ENCODE data around the gene IFTAP. TPM values are rescaled to one million over a fixed set of nuclear protein-coding genes. Genes with fewer than 3 reads are reported as not detected.

The IFTAP gene
- total RNA-seq, 1 donor from 2014 or later = 13.0 TPM

DNA sequence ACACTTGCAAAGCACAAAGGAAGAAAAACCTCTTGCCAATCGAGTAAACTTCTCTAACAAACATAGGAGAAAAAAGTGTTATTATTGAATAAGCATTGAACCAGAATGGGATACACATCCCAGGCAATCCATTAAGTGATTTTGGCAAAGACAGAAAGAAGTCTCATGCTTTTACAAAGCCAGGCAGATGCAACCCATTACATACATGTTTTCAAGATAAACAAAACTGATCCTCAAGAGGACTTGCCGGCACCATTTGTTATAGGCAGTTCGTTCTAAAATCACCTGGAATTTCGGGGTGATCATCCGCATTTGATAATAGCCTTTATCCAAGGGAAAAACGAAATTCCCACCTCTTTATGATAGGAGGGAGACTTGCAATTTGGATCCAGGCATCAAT, 101.3 kb downstream of the IFTAP start:
- H3K27ac ChIP-seq = no peak overlapping the region
- no peaks in the 10 kb centered on the region for H3K36me3 ChIP-seq
- intact Hi-C loops (cut with DNase I) = no loop called here
- no peak for DNase-seq (ENCODE audit: extremely low spot score in 2 of 2)
- H3K4me3 ChIP-seq = no peak overlapping the region
- no peak for TF ChIP-seq POLR2A (IDR thresholded peaks at IDR 0.05)
- TF ChIP-seq, protein P1, sequence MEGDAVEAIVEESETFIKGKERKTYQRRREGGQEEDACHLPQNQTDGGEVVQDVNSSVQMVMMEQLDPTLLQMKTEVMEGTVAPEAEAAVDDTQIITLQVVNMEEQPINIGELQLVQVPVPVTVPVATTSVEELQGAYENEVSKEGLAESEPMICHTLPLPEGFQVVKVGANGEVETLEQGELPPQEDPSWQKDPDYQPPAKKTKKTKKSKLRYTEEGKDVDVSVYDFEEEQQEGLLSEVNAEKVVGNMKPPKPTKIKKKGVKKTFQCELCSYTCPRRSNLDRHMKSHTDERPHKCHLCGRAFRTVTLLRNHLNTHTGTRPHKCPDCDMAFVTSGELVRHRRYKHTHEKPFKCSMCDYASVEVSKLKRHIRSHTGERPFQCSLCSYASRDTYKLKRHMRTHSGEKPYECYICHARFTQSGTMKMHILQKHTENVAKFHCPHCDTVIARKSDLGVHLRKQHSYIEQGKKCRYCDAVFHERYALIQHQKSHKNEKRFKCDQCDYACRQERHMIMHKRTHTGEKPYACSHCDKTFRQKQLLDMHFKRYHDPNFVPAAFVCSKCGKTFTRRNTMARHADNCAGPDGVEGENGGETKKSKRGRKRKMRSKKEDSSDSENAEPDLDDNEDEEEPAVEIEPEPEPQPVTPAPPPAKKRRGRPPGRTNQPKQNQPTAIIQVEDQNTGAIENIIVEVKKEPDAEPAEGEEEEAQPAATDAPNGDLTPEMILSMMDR (IDR thresholded peaks at IDR 0.05) = no peak
- TF ChIP-seq POLR2AphosphoS5 (IDR thresholded peaks at IDR 0.05; ENCODE audit: insufficient read depth in 1 of 2, low read depth in 1 of 2) = no peak
- no peaks in the 10 kb centered on the region for H3K27me3 ChIP-seq
- no peaks in the 10 kb centered on the region for H3K9me3 ChIP-seq
- H3K4me1 ChIP-seq = no peaks in the 10 kb centered on the region

DNA sequence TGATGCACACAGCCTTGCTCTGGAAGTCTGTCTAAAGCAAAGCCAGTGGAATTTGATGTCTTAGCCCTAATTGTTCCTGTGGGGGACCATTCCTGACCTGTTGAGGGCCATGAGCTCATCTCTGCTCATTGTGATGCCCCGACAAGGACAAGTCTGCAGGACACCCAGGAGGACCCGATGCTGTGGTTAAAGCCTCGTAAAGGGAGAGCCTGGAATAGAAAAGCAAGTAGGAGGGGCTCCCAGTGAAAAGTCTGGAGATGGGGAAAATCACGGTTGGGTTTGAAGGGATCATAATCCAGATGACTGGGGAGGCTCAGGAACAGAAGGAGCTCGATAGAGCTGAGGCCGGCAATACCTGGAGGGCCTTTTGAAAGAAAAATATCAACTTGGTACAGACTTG, 102.2 kb downstream of the IFTAP start:
- TF ChIP-seq POLR2AphosphoS5 (IDR thresholded peaks at IDR 0.05; ENCODE audit: insufficient read depth in 1 of 2, low read depth in 1 of 2) (no peak), POLR2A (IDR thresholded peaks at IDR 0.05) (no peak)
- TF ChIP-seq, protein P1 (IDR thresholded peaks at IDR 0.05) = no peak
- no peak overlapping the region for H3K27ac ChIP-seq
- DNase-seq (ENCODE audit: extremely low spot score in 2 of 2) = no peak
- H3K4me1 ChIP-seq = no peaks in the 10 kb centered on the region
- no peaks in the 10 kb centered on the region for H3K27me3 ChIP-seq
- intact Hi-C loops (cut with DNase I) = no loop called here
- no peaks in the 10 kb centered on the region for H3K36me3 ChIP-seq
- no peaks in the 10 kb centered on the region for H3K9me3 ChIP-seq
- H3K4me3 ChIP-seq = no peak overlapping the region

DNA sequence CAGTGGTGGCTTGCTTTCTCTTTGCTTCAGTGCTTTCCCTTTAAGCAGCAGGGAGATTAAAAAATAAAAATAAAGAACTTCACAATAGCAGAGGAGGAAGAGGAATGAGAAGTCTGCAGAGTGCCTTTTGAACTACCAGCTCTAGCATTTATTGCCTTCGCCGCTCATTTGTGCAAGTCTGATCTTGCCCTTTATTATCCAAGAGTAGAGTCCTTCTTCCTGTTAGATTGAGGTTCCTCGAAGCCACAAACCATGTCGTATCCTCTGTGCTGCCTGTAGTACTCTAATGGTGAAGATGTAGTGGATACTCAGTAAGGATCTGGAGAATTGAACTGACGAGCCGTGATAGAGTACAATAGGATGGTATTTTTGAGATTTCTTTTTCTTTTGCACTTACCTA, 105.0 kb downstream of the IFTAP start:
- TF ChIP-seq POLR2A (IDR thresholded peaks at IDR 0.05) = no peak
- TF ChIP-seq, protein P1 (IDR thresholded peaks at IDR 0.05) = no peak
- TF ChIP-seq POLR2AphosphoS5 (IDR thresholded peaks at IDR 0.05; ENCODE audit: insufficient read depth in 1 of 2, low read depth in 1 of 2) = no peak
- intact Hi-C loops (cut with DNase I) = no loop called here
- DNase-seq (ENCODE audit: extremely low spot score in 2 of 2) = no peak
- Histone ChIP-seq H3K9me3 (no peaks in the 10 kb centered on the region), H3K36me3 (no peaks in the 10 kb centered on the region), H3K4me3 (no peak overlapping the region), H3K27me3 (no peaks in the 10 kb centered on the region), H3K27ac (no peak overlapping the region), H3K4me1 (no peaks in the 10 kb centered on the region)

DNA sequence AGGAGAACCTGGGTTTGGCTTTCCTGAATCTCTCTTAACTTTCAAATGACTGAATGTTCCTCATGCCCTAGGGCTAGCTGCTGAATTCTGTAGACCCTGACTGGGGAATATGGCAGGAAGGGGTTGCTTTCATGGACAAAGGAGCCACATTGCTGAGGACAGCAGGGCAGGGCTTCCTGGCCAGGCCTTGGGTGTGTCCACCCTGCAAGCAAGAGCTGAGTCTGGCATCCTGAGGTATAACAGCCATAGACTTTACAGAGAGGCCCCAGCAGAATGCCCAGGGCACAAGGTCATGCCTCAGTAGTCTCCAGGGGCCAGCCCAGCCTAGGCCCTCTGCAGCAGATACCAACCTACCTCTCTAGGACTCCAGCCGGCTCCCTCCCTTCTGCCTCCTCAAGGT, 105.9 kb downstream of the IFTAP start:
- Histone ChIP-seq H3K4me1 (no peaks in the 10 kb centered on the region), H3K9me3 (no peaks in the 10 kb centered on the region), H3K4me3 (no peak overlapping the region), H3K36me3 (no peaks in the 10 kb centered on the region), H3K27ac (no peak overlapping the region), H3K27me3 (no peaks in the 10 kb centered on the region)
- DNase-seq (ENCODE audit: extremely low spot score in 2 of 2) = no peak
- TF ChIP-seq POLR2AphosphoS5 (IDR thresholded peaks at IDR 0.05; ENCODE audit: insufficient read depth in 1 of 2, low read depth in 1 of 2) = no peak
- TF ChIP-seq, protein P1 (IDR thresholded peaks at IDR 0.05) = no peak
- no peak for TF ChIP-seq POLR2A (IDR thresholded peaks at IDR 0.05)
- intact Hi-C loops (cut with DNase I) = no loop called here

DNA sequence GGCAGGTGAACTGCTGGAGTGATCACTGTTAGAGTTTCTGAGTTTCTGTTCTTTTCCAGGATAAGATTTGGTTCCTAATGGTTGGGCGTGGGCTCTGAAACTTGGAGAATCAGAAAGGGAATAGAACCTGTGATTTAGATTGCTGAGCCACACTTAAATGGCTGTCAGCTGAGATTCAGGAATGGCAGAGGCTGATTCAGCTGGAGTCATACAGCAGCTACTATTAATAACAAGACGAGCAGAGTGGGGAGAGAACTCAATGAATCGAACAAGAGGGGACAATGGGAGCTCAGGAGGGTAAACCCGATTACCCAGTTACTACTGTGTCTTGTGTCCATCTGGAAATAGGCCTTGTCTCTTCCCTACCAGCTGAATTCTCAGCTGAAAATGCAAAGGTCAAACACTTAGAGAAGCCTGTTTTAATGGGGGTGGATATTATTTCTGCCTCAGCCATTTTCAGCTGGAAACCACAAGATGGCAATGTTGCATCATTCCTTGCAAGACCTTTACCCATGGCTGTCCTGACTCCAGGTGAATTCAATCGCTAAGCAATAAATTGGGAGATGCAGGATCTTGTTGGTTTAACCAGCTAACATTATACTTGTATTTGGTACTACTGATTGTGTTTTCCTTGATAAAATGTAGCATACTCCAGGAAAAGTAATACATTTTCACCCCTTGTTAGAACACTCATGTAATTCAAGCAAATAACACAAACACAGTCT, 108.2 kb downstream of the IFTAP start:
- H3K27ac ChIP-seq = no peak overlapping the region
- H3K9me3 ChIP-seq = no peaks in the 10 kb centered on the region
- no peak for DNase-seq (ENCODE audit: extremely low spot score in 2 of 2)
- H3K4me3 ChIP-seq = no peak overlapping the region
- intact Hi-C loops (cut with DNase I) = no loop called here
- no peaks in the 10 kb centered on the region for H3K4me1 ChIP-seq
- no peaks in the 10 kb centered on the region for H3K36me3 ChIP-seq
- TF ChIP-seq, protein P1 (IDR thresholded peaks at IDR 0.05) = peak in 2 of 3 experiments; percentile 47 to 54
- TF ChIP-seq POLR2AphosphoS5 (IDR thresholded peaks at IDR 0.05; ENCODE audit: insufficient read depth in 1 of 2, low read depth in 1 of 2) (no peak), POLR2A (IDR thresholded peaks at IDR 0.05) (no peak)
- H3K27me3 ChIP-seq = no peaks in the 10 kb centered on the region
